ENCODE data around the gene GPA33. TPM values are rescaled to one million over a fixed set of nuclear protein-coding genes. Genes with fewer than 3 reads are reported as not detected.

Gene GPA33
- total RNA-seq, 1 experiment from 2014 or later, result 0.02 TPM

GRCh38 chr1:167118188-167118587 is 28.0 kb upstream of the GPA33 start:
- DNase-seq (ENCODE audit: low read depth), result no peak

- DNase-seq (ENCODE audit: low read depth), result no peak
Observed at GRCh38 chr1:167117225-167117624, 27.0 kb upstream of the GPA33 start.

GRCh38 chr1:167116174-167116573 is 26.0 kb upstream of the GPA33 start:
- DNase-seq (ENCODE audit: low read depth), result no peak

GRCh38 chr1:167115655-167116054 is 25.5 kb upstream of the GPA33 start:
- no peak for DNase-seq (ENCODE audit: low read depth)

GRCh38 chr1:167114725-167115124 is 24.5 kb upstream of the GPA33 start:
- DNase-seq (ENCODE audit: low read depth), result no peak

GRCh38 chr1:167111868-167112709 is 21.9 kb upstream of the GPA33 start:
- no peak for DNase-seq (ENCODE audit: low read depth)

- no peak for DNase-seq (ENCODE audit: low read depth)
Observed at GRCh38 chr1:167110586-167110985, 20.4 kb upstream of the GPA33 start.

GRCh38 chr1:167109125-167109524 is 18.9 kb upstream of the GPA33 start:
- peak; percentile 81 for DNase-seq (ENCODE audit: low read depth)

- peak; percentile 72 for DNase-seq (ENCODE audit: low read depth)
Observed at GRCh38 chr1:167107456-167107855, 17.3 kb upstream of the GPA33 start.

GRCh38 chr1:167106119-167106461 is 15.9 kb upstream of the GPA33 start:
- DNase-seq (ENCODE audit: low read depth), result no peak

GRCh38 chr1:167105271-167106118 is 15.3 kb upstream of the GPA33 start:
- peak; percentile 26 for DNase-seq (ENCODE audit: low read depth)

GRCh38 chr1:167104256-167104633 is 14.1 kb upstream of the GPA33 start:
- no peak for DNase-seq (ENCODE audit: low read depth)

GRCh38 chr1:167102906-167103573 is 12.9 kb upstream of the GPA33 start:
- DNase-seq (ENCODE audit: low read depth), result no peak

- no peak for DNase-seq (ENCODE audit: low read depth)
Observed at GRCh38 chr1:167101754-167102153, 11.6 kb upstream of the GPA33 start.

- DNase-seq (ENCODE audit: low read depth), result no peak
Observed at GRCh38 chr1:167100730-167101129, 10.6 kb upstream of the GPA33 start.

GRCh38 chr1:167099851-167100250 is 9.7 kb upstream of the GPA33 start:
- no peak for DNase-seq (ENCODE audit: low read depth)

- peak; percentile 90 for DNase-seq (ENCODE audit: low read depth)
Observed at GRCh38 chr1:167095368-167095767, 5.2 kb upstream of the GPA33 start.

GRCh38 chr1:167094690-167095089 is 4.5 kb upstream of the GPA33 start:
- DNase-seq (ENCODE audit: low read depth), result peak; percentile 80

GRCh38 chr1:167093846-167094516 is 3.8 kb upstream of the GPA33 start, which contains the start of gene STYXL2:
STYXL2 (plus strand) TSS chr1:167094075; CDS start chr1:167094850, 775 bp downstream.
- no peak for DNase-seq (ENCODE audit: low read depth)

- no peak for DNase-seq (ENCODE audit: low read depth)
Observed at GRCh38 chr1:167092653-167093052, 2.5 kb upstream of the GPA33 start.

GRCh38 chr1:167089939-167090313 is 251 bp downstream of the GPA33 start:
- no peak for DNase-seq (ENCODE audit: low read depth)

Measured in M059J (cell line).